IPS-NIHi7 (cell line): ENCODE measurements around the gene CALB2.
"Not testable (repeated sequence)": the region's sequence is repeated elsewhere in the genome, so short reads cannot be mapped to it uniquely, and the experiment has no call there.

Source experiments
- DNase-seq: peaks from one replicate; pipeline ENCODE4 v3.0.0; 2012; ENCODE audit warnings: mixed read lengths; ENCODE audit errors: extremely low spot score

CALB2 gene, protein sequence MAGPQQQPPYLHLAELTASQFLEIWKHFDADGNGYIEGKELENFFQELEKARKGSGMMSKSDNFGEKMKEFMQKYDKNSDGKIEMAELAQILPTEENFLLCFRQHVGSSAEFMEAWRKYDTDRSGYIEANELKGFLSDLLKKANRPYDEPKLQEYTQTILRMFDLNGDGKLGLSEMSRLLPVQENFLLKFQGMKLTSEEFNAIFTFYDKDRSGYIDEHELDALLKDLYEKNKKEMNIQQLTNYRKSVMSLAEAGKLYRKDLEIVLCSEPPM

DNA sequence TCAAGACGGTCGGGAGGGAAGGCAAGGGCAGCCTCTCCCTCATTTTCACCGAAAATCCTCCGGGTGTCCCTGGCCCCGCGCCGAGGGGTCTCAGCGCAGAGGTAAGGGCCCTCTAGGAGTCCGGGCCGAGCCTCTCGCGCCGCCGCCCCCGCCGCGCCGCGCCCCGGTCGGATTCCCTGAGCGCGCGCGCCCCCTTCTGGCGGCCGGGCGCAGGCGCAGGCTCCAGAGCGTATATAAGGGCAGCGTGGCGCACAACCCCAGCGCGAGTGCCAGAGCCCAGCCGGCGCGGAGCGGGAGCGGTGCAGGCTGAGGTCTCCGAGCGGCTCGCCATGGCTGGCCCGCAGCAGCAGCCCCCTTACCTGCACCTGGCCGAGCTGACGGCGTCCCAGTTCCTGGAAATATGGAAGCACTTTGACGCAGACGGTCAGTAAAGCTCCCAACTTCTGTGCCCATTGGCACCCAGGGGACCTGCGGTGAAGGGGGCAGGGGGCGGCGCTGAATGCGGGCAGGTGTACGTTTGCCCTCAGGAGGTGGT lies at the start of gene CALB2:
TSS of gene CALB2 (plus strand) at position 260 of the 535 bp plus-strand sequence. CDS start at position 330, 70 bp downstream.
- DNase-seq = peak; percentile 90

DNA sequence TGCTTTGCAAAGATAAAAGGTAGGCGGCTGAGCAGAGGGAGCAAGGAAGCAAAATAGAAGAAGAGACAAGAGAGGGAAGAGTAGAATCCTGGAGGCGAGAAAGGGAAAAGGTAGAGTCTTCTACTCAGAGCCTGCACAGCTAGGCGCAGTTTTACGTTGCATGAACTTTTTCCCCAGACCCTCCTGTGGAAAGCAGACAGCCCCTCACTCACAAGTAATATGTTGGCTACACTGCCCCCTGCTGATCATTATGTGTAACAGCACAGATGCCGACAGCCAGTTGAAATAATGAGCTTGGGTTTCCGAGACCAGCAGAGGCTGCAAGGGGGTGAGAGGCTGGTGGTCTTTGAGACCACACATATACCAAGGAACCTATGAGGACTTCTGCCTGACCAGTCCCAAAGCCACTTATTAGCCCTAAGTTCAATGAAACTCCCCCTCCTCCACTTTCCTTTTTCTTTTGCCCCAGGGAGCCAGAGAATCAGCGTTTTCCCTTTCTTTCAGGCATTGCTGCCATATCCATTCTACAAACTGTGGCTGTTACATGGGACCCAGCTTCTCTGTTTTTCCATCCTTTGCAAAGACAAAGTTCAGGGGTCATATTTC lies 46.9 kb upstream of the CALB2 start:
- DNase-seq = peak; percentile 79

DNA sequence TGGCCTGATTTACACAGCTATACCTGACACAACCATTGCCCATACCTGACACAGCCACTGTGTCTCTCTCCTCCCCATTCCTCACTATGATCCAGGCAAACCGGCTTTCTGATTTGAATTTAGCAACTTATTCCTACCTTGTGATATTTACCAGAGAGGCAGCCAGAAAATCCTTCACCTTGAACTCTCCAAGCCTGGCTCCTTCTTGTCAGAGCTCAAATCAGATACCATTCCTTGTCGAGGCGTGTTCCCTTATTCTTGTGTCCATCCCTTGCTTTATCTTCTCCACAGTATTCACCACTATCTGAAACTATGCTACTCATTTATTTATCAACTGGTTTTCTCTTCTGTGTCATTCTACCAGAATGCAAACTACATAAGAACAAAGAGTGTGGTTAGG lies 44.9 kb upstream of the CALB2 start:
- DNase-seq = not testable (repeated sequence)

DNA sequence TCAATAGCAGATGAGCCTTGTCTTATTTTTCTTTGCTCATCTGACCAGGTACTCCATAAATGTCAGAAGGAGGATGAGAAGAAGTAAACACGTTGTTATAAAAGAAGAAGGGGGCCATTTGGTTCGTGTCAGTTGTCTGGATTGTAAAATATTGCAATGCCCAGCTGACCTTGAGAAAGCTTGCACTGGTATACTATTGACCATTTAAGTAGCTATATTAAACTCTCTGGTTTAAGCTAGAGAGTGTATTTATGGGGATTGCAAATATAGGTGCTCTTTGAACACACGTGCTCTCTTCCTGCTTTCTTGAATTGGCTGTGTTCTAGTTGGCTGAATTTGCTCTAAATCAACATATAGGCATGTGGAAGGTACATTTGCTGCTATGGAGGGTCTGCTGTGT lies 43.3 kb upstream of the CALB2 start:
- DNase-seq = no peak

DNA sequence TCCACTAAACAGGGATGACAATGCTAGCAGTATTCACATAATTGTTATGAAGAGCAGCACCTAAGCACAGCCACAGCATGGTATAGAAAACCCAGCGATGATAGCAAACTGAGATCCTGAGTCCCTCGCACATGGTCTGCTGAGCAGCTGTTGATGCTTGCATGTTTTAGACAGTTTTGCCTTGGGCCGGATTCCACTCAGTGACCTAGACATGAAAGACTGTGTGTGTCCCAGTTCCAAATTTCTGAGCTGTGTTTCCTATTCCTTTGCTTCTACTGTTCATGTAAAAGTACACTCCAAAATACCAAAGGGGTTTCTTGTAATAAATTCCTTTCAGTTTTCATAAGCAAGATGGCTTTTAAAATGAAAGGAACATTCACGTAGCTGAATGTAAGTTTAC lies 38.5 kb upstream of the CALB2 start:
- DNase-seq = no peak

DNA sequence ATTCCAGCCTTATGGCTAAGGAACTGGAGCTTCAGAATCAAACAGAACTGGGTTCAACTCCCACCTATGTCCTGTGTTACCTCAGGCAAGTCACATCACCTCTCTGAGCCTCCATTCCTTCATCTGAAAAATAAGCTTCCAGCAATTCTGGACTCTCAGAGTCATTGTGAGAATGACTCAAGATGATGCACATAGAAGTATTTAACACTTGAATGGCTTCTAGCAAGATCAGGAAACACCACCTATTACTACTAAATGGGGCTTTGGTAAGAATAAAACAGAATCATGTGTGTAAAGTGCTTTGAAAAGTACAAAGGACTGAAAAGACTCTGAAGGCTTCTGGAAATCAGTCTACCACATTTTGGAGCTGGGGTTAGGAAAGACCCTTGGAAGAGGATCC lies 30.8 kb upstream of the CALB2 start:
- DNase-seq = no peak

DNA sequence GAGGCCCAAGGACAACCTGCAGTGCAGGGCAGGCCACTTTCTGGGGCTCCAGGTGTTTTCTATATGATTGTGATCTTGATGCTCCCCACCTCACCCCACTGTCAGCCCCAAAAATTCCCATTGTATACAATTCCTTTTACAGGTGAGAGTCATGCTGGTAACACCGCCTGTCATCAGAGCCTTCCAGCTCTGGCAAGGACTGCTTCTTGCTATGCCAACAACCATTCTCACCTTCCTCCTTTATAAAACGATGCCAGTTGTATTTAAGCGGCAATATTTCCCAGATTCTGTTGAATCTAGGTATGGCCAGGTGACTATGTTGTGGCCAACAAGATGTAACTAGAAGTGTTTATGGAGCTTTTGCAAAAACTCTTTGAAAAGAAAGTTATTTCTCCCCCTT lies 30.4 kb upstream of the CALB2 start:
- no peak for DNase-seq

DNA sequence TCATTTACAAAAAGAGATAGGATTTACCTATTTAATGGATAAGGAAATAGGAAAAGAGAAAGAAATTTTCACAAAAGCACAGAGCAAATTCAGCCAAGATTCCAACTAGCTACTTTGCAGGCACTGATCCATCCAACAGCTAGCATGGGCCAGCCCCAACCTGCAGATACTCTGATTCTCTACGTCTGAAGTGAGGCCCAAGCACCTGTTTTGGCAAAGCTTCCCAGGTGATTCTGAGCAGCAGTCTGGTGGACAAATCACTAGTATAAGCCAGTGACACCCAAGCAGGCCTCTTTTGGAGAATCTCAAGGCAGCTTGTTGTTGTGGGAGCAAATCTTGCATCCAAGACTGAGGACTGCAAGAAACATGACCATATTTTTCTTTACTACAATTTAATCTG lies 20.9 kb upstream of the CALB2 start:
- DNase-seq = no peak

DNA sequence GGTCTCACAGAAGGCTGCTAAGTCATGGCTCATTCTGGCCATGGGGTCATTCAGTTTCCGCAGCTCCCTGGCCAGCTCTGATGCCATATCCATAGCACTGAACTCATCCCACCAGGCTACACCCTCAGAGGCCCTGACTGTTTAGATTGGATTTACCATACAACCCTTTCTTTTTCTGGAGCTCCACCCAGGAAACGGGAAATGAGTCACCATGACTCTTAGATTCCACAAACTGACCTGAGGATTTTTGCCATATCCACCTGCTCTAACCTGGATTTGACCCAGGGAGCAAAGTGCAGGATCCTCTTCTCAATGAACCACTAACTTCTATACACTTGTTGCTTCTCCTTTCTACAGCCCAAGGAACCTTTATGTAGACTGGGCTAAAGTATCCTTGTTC lies 20.3 kb upstream of the CALB2 start:
- no peak for DNase-seq

DNA sequence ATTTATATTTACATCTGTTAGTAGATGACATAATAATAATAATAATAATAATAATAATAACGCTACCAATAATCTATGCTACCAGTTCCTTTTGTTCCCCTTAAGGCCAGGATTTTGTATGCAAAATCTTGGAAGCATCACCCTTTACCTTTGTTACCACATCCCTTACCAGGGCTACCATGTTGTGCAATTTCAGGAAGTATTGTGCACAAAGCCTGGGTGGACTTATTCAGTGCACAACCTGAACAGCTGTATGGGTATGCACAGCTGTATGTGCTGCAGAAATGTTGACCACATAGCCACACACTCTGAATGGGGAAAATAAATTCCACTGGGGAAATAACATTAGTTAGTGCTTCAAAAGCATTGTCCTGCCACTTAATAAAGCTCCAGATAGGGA lies 19.9 kb upstream of the CALB2 start:
- no peak for DNase-seq

DNA sequence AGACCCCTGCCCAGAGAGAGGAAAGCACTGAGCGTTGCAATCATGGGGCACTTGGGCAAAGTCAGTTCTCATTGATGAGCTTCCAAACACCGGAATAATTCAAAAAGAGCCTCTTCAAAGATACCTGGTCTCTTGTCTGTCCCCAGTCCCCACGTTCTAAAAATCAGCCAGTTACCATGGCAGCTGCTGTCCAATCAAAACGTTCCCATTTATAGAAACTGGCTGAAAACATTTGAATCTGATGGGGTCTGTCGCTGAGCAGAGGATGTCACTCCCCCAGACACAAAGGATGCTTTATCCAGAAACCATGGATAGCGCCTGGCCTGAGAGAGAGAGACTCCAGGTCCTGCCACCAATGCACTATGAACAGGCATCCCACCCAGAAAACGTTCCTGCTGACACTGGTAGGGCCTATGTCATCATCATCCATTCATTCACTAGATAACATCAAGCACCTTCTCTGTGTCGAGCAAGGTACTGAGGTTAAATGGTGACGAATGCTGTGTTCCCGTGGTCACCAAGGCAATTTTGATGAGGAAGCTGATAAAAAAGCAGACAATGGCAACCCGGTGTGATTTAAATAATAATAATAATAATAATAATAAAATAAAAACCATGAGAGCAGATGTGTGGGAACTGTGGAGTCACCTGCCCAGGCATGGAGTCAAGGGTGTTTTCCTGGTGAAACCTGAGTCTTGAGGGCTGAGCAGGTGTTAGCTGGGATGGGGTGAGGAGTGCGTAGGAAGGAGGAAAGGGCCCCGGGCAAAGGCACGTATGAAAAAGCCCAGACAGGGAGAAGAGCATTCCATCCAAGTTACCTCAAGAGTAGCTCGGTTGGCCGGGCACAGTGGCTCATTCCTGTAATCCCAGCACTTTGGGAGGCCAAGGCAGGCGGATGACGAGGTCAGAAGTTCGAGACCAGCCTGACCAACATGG lies 19.0 kb upstream of the CALB2 start:
- no peak for DNase-seq

DNA sequence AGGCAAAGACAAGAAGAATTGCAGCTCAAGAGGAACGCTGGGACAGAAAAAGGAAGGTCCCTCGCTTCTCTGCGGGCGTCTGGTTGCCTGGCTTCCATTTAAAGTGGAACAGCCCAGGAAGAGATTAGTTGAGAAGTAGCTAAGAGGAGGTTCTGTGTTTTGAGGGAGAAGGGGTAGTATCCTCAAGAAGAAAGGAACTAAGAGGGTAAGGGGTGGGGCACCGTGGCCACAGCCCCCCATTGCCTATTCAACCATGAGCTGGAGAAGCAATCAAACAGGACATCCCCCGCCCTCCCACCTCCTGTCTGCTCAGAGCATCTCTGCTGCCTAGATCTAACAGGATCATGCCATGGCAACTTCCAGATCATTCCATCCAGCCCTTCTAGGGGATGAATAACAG lies 18.1 kb upstream of the CALB2 start:
- no peak for DNase-seq

DNA sequence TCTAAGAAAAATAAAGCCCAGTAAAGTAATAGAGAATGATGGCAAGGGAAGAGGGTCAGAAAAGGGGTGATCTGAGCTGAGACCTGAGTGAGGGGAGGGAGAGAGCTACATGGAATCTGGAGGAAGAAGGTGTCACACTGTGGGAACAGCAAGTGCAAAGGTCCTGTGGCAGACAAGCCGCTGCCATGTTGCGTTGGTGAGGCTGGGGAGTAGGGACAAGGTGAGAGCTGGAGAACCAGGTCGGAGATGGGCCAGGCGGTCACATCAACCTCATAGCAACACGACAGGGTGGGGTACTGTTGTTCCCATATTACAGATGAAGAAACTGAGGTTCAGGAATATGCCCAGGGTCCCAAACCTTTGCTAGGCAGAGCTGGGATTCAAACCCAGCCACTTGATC lies 16.6 kb upstream of the CALB2 start:
- no peak for DNase-seq

DNA sequence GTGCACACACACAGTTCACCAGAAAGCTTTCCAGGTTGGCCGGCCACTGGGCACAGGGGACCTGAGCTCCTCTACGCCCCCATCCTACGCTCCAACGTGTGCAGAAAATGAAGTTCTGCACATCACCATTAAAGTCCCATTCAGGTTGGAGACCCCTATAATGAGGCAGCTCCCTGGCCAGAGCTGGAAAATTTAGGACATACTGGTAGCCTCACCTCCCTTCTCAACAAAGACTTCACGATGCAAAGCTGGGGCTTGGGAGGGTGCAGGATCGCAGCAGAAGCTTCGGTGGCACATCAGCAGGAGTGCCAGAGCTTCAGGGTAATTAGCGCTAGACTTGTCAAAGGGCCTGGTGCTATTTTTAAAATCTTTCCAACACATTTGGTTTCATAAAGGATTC lies 15.4 kb upstream of the CALB2 start:
- no peak for DNase-seq

DNA sequence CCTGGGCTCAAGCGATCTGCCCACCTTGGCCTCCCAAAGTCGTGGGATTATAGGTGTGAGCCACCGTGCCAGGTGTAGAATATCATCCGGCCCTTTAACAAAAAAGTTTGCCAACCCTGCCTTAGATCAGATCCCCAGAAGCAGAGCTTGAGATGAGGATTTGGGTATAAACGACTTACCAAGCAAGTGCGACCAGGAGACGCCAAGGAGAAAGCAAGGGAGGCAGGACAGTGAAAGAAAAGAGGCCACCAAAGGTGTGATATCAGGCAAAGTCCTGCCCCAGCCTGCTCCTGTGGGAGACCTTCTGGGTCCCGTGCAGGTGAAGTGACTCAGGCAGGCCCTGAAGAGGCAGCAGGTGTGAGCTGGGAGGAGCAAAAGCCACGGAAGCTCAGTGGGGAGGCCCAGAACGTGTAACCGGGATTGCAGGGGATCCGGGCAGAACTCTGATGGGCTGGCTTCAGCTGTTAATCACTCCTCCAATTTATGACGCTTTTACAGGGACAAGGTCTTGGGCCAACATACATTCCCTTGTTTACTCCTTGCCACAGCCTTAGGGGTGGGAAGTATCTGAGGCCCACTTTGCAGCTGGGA lies 14.1 kb upstream of the CALB2 start:
- no peak for DNase-seq

DNA sequence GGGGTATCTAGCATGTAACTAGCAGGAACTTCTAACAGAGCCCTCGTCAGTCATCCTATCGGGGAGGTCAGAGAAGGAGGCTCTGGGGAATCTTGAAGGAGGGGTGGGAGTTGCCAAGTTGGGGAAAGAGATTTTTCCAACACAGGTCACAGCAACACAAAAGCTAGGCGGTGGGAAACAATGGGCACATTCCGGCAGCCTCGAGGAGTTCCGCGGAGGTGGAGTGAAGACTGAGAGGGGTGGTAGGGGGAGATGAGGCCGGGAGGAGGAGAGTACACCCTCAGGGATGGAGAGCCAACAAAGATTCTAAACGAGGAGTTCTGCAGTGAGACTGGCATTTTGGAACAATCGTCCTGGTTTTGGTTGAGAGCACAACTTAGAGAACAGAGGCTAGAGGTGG lies 13.5 kb upstream of the CALB2 start:
- DNase-seq = no peak

DNA sequence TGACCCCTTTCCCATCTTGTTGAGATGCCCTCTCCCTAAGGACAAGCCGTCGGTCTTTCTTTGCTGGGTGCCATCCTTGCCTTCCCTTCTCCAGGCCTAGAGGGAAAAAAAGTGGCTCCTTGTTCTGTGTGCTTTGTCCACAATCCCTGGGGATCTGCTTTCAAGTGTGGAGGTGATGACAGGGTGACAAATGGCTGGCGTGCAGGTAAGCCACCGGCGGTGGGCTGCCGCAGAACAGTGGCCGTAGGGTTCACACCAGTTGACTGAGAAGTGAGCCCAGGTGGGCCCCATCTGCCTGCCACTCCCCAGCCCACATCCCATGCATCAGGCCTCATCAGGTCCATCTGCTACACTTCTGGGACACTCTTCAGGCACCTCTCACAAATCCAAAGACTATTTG lies 11.4 kb upstream of the CALB2 start:
- no peak for DNase-seq

DNA sequence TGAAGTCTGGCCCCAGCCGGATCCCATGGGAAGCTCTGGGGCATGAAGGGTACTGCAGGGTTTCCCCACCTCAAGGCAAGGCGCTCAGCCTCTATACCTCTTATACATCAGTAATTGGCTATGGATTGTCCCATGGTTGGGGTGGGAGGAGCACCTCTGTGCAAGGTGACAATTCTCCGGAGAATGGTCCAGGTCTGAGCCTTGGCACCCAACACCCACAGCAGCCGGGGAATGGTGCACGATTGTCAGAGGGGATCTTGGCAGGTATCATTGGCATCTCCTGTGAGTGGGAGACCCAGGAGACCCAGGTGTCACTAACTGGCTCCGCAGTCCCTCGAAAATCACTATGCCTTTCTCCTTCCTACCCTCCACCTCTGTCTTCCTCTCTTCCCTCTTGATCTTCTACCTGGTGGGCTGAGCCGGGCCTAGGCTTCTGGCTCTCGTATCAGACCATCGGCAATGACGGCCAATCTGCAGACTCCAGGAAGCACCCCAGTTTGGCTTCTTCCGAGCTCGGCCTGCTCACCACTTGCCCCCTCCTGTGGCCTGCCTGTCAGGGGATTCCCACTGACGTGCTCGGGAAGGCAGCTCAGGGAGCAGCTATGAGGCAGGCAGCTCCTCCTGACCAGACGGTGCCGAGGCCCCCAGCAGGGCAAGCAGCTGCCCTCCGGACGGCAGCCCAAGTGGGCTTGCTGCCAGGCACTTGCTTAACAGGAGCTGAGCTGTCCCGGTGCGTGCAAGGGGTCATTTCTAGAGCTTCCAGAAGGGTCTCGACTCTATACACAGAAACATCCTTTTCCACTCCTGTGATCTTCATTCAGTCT lies 10.0 kb upstream of the CALB2 start:
- no peak for DNase-seq

DNA sequence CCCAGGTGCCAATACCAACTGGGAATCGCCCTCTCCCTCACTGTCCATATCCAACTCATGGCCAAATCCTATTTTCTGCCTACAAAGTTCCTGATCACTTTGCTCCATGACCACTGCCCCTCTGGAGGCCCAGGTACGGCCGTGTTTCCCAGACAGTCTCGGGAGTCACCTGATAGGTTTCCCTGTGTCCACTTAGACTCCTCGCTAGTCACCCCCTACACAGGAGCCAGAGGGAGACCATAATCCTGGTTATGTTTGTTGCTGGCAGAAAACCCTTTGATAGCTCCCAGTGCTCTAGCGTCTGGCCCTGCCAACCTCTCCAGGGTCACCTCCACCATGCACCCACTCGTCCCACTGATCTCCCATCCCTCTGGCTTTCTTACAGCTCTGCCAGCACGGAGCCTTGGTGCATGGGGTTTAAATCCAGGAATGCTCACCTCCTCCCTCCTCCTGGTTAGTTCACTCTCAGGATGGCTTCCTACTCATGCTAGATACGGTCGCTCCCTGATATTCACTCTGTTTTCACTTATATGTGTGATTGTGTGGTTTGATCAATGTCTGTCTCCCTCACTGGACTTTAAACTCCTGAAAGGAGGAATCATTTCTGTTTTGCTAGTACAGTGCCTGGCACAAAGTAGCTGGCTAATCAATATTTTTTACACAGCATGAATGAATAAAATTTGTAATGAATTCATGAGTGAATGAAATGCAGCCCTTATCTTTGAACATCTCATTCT lies 7.5 kb upstream of the CALB2 start:
- no peak for DNase-seq

DNA sequence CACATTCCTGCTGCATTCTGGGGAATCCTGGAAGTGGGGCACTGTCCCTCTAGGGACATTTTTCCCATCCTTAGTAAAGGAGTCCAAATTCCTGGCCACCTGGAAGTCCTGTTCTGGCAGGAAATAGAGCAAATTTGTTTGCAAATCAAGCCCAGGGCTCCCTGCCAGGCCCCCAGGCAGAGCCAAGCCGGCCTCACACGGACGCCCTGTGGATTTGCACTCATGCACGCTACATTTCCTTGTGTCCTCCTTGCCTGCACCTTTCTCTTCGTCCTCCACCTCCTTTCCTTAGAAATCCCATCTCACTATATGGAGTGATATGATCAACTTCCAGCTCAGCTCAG lies 7.0 kb upstream of the CALB2 start:
- DNase-seq = no peak

DNA sequence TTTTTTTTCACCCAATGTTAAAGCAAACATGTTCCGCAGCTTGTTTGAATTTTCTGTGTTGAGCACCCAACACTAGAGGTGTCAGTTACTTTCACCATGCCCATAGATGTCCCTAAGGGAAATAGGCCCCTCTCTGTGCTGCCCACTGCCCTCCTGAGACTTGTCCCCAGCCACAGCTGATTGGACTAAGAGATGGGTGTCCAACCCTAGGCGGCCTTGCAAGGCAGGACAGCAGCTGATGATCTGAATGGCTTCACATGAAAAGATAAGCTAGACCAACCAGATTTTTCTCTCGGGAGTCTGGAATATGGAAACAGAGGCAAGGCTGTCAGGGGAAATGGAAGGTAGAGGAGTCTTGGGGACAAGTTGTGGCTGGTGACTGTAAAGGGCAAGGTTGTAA lies 6.1 kb upstream of the CALB2 start:
- no peak for DNase-seq
